HG03469 (cell line): Measurements from ENCODE around the gene ACTR1B.
A peak's percentile ranks its signal among the peaks of the same experiment; 100 is the strongest.
"Not testable (repeated sequence)": the region's sequence is repeated elsewhere in the genome, so short reads cannot be mapped to it uniquely, and the experiment has no call there.

ENCODE experiments used
- ATAC-seq: cut with Tn5 transposase; IDR thresholded peaks from one replicate; pipeline ENCODE4 v1.9.1; 2021; ENCODE audit warnings: mild to moderate bottlenecking, moderate library complexity, moderate number of reproducible peaks; ENCODE audit not compliant: unreplicated experiment

ACTR1B gene

GRCh38 chr2:97659256-97660043 is 4.4 kb downstream of the ACTR1B start:
- no peak for ATAC-seq

GRCh38 chr2:97658691-97659157 is 5.1 kb downstream of the ACTR1B start:
- no peak for ATAC-seq

- ATAC-seq, result no peak
Observed at GRCh38 chr2:97657986-97658690, 5.7 kb downstream of the ACTR1B start.

GRCh38 chr2:97656905-97657587 is 6.8 kb downstream of the ACTR1B start:
- ATAC-seq, result no peak

GRCh38 chr2:97656129-97656755 is 7.6 kb downstream of the ACTR1B start:
- ATAC-seq, result no peak

GRCh38 chr2:97654791-97655190 is 9.1 kb downstream of the ACTR1B start:
- no peak for ATAC-seq

- no peak for ATAC-seq
Observed at GRCh38 chr2:97654309-97654708, 9.5 kb downstream of the ACTR1B start.

- ATAC-seq, result no peak
Observed at GRCh38 chr2:97653874-97654273, 10.0 kb downstream of the ACTR1B start.

- no peak for ATAC-seq
Observed at GRCh38 chr2:97653473-97653872, 10.4 kb downstream of the ACTR1B start.

- no peak for ATAC-seq
Observed at GRCh38 chr2:97651114-97651513, 12.7 kb downstream of the ACTR1B start.

- ATAC-seq, result no peak
Observed at GRCh38 chr2:97646977-97647376, 16.9 kb downstream of the ACTR1B start.

- peak; percentile 71 for ATAC-seq
Observed at GRCh38 chr2:97645695-97646629, 17.9 kb downstream of the ACTR1B start, which contains the start of gene COX5B. Gene COX5B, plus strand, starts transcription at chr2:97646062. Its CDS starts 25 bp downstream, at chr2:97646087.

- peak; percentile 16 for ATAC-seq
Observed at GRCh38 chr2:97645112-97645694, 18.6 kb downstream of the ACTR1B start.

GRCh38 chr2:97644023-97644717 is 19.7 kb downstream of the ACTR1B start:
- ATAC-seq, result no peak

- ATAC-seq, result not testable (repeated sequence)
Observed at GRCh38 chr2:97626049-97626430, 37.8 kb downstream of the ACTR1B start.

- not testable (repeated sequence) for ATAC-seq
Observed at GRCh38 chr2:97625354-97626048, 38.3 kb downstream of the ACTR1B start.

- ATAC-seq, result not testable (repeated sequence)
Observed at GRCh38 chr2:97622976-97623375, 40.9 kb downstream of the ACTR1B start.

- not testable (repeated sequence) for ATAC-seq
Observed at GRCh38 chr2:97620492-97620891, 43.4 kb downstream of the ACTR1B start.
